Neural progenitor cell (in vitro differentiated cells): Measurements from ENCODE around the gene TP53I3.

ENCODE experiments used
- CTCF ChIP-seq: fragments of 200-600 bp; sonication (generic); IDR thresholded peaks from 2 replicates; pipeline ENCODE4 v1.5.1; 2017; ENCODE audit warnings: antibody characterized with exemption, mild to moderate bottlenecking
- EZH2 ChIP-seq: fragments of 200-600 bp; sonication (generic); IDR thresholded peaks from 2 replicates; pipeline ENCODE4 v1.6.1; 2017; ENCODE audit warnings: antibody characterized with exemption, mild to moderate bottlenecking, moderate library complexity
- EZH2phosphoT487 ChIP-seq: fragments of 200-600 bp; sonication (generic); IDR thresholded peaks from 2 replicates; pipeline ENCODE4 v1.6.1; 2017; ENCODE audit warnings: antibody characterized with exemption

GRCh38 chr2:24049485-24050021 lies 35.1 kb downstream of the TP53I3 start, which contains the start of gene FKBP1B:
- TF ChIP-seq CTCF (no peak), EZH2 (no peak), EZH2phosphoT487 (no peak)
